ENCODE results near the gene NCAM2. TPM values are rescaled to one million over a fixed set of nuclear protein-coding genes. Genes with fewer than 3 reads are reported as not detected.

Gene NCAM2
- total RNA-seq, 1 experiment from 2014 or later: 0.48 TPM

- no peak for DNase-seq
- no peaks in the 10 kb centered on the region for H3K27me3 ChIP-seq (ENCODE audit: control insufficient read depth, insufficient read depth, low read length)
- no peak overlapping the region for H3K4me3 ChIP-seq (ENCODE audit: insufficient read depth, low read depth, low read length)
- H3K36me3 ChIP-seq (replicated peaks; ENCODE audit: control insufficient read depth, insufficient read depth, low read length): no peaks in the 10 kb centered on the region
These were observed 53.2 kb downstream of the NCAM2 start for GRCh38 chr21:21051109-21052055.

- DNase-seq: no peak
- H3K27me3 ChIP-seq (ENCODE audit: control insufficient read depth, insufficient read depth, low read length): no peaks in the 10 kb centered on the region
- no peaks in the 10 kb centered on the region for H3K36me3 ChIP-seq (replicated peaks; ENCODE audit: control insufficient read depth, insufficient read depth, low read length)
These were observed 54.5 kb downstream of the NCAM2 start for GRCh38 chr21:21052672-21053071.

GRCh38 chr21:21057349-21058062 lies 59.3 kb downstream of the NCAM2 start:
- H3K4me3 ChIP-seq (ENCODE audit: insufficient read depth, low read depth, low read length): no peak overlapping the region
- H3K27me3 ChIP-seq (ENCODE audit: control insufficient read depth, insufficient read depth, low read length): no peaks in the 10 kb centered on the region
- DNase-seq: no peak
- H3K36me3 ChIP-seq (replicated peaks; ENCODE audit: control insufficient read depth, insufficient read depth, low read length): no peaks in the 10 kb centered on the region

More at GRCh38 chr21:21052672-21053071, 54.5 kb downstream of the NCAM2 start:
- no peak overlapping the region for H3K4me3 ChIP-seq (ENCODE audit: insufficient read depth, low read depth, low read length)

GRCh38 chr21:21063828-21064227 lies 65.6 kb downstream of the NCAM2 start:
- DNase-seq: no peak
- Histone ChIP-seq H3K27me3 (ENCODE audit: control insufficient read depth, insufficient read depth, low read length) (no peaks in the 10 kb centered on the region), H3K36me3 (replicated peaks; ENCODE audit: control insufficient read depth, insufficient read depth, low read length) (no peaks in the 10 kb centered on the region), H3K4me3 (ENCODE audit: insufficient read depth, low read depth, low read length) (no peak overlapping the region)

GRCh38 chr21:21064353-21064752 lies 66.1 kb downstream of the NCAM2 start:
- Histone ChIP-seq H3K36me3 (replicated peaks; ENCODE audit: control insufficient read depth, insufficient read depth, low read length) (no peaks in the 10 kb centered on the region), H3K4me3 (ENCODE audit: insufficient read depth, low read depth, low read length) (no peak overlapping the region), H3K27me3 (ENCODE audit: control insufficient read depth, insufficient read depth, low read length) (no peaks in the 10 kb centered on the region)
- no peak for DNase-seq

- H3K27me3 ChIP-seq (ENCODE audit: control insufficient read depth, insufficient read depth, low read length): no peaks in the 10 kb centered on the region
- no peaks in the 10 kb centered on the region for H3K36me3 ChIP-seq (replicated peaks; ENCODE audit: control insufficient read depth, insufficient read depth, low read length)
- no peak overlapping the region for H3K4me3 ChIP-seq (ENCODE audit: insufficient read depth, low read depth, low read length)
- DNase-seq: no peak
These were observed 69.2 kb downstream of the NCAM2 start for GRCh38 chr21:21067375-21067774.

- Histone ChIP-seq H3K36me3 (replicated peaks; ENCODE audit: control insufficient read depth, insufficient read depth, low read length) (no peaks in the 10 kb centered on the region), H3K4me3 (ENCODE audit: insufficient read depth, low read depth, low read length) (no peak overlapping the region), H3K27me3 (ENCODE audit: control insufficient read depth, insufficient read depth, low read length) (no peaks in the 10 kb centered on the region)
- no peak for DNase-seq
These were observed 76.1 kb downstream of the NCAM2 start for GRCh38 chr21:21074305-21074704.

GRCh38 chr21:21076051-21076450 lies 77.8 kb downstream of the NCAM2 start:
- H3K27me3 ChIP-seq (ENCODE audit: control insufficient read depth, insufficient read depth, low read length): no peaks in the 10 kb centered on the region
- H3K4me3 ChIP-seq (ENCODE audit: insufficient read depth, low read depth, low read length): no peak overlapping the region
- no peak for DNase-seq
- H3K36me3 ChIP-seq (replicated peaks; ENCODE audit: control insufficient read depth, insufficient read depth, low read length): no peaks in the 10 kb centered on the region

- DNase-seq: no peak
- H3K27me3 ChIP-seq (ENCODE audit: control insufficient read depth, insufficient read depth, low read length): no peaks in the 10 kb centered on the region
- H3K4me3 ChIP-seq (ENCODE audit: insufficient read depth, low read depth, low read length): no peak overlapping the region
- no peaks in the 10 kb centered on the region for H3K36me3 ChIP-seq (replicated peaks; ENCODE audit: control insufficient read depth, insufficient read depth, low read length)
These were observed 78.3 kb downstream of the NCAM2 start for GRCh38 chr21:21076491-21076890.

- no peak for DNase-seq
These were observed 81.4 kb downstream of the NCAM2 start for GRCh38 chr21:21079646-21080045.

GRCh38 chr21:21084179-21084578 lies 86.0 kb downstream of the NCAM2 start:
- no peak overlapping the region for H3K4me3 ChIP-seq (ENCODE audit: insufficient read depth, low read depth, low read length)
- no peak for DNase-seq
- no peaks in the 10 kb centered on the region for H3K27me3 ChIP-seq (ENCODE audit: control insufficient read depth, insufficient read depth, low read length)
- H3K36me3 ChIP-seq (replicated peaks; ENCODE audit: control insufficient read depth, insufficient read depth, low read length): no peaks in the 10 kb centered on the region

More at GRCh38 chr21:21079646-21080045, 81.4 kb downstream of the NCAM2 start:
- Histone ChIP-seq H3K27me3 (ENCODE audit: control insufficient read depth, insufficient read depth, low read length) (no peaks in the 10 kb centered on the region), H3K4me3 (ENCODE audit: insufficient read depth, low read depth, low read length) (no peak overlapping the region), H3K36me3 (replicated peaks; ENCODE audit: control insufficient read depth, insufficient read depth, low read length) (no peaks in the 10 kb centered on the region)

- no peaks in the 10 kb centered on the region for H3K36me3 ChIP-seq (replicated peaks; ENCODE audit: control insufficient read depth, insufficient read depth, low read length)
- H3K4me3 ChIP-seq (ENCODE audit: insufficient read depth, low read depth, low read length): no peak overlapping the region
- no peak for DNase-seq
- no peaks in the 10 kb centered on the region for H3K27me3 ChIP-seq (ENCODE audit: control insufficient read depth, insufficient read depth, low read length)
These were observed 87.0 kb downstream of the NCAM2 start for GRCh38 chr21:21085206-21085605.

- no peak overlapping the region for H3K4me3 ChIP-seq (ENCODE audit: insufficient read depth, low read depth, low read length)
- no peaks in the 10 kb centered on the region for H3K36me3 ChIP-seq (replicated peaks; ENCODE audit: control insufficient read depth, insufficient read depth, low read length)
- no peak for DNase-seq
- no peaks in the 10 kb centered on the region for H3K27me3 ChIP-seq (ENCODE audit: control insufficient read depth, insufficient read depth, low read length)
These were observed 98.7 kb downstream of the NCAM2 start for GRCh38 chr21:21096956-21097355.

GRCh38 chr21:21097466-21097865 lies 99.3 kb downstream of the NCAM2 start:
- no peak overlapping the region for H3K4me3 ChIP-seq (ENCODE audit: insufficient read depth, low read depth, low read length)
- DNase-seq: no peak

GRCh38 chr21:21101911-21102310 lies 103.7 kb downstream of the NCAM2 start:
- DNase-seq: no peak
- H3K27me3 ChIP-seq (ENCODE audit: control insufficient read depth, insufficient read depth, low read length): no peaks in the 10 kb centered on the region
- H3K36me3 ChIP-seq (replicated peaks; ENCODE audit: control insufficient read depth, insufficient read depth, low read length): no peaks in the 10 kb centered on the region
- H3K4me3 ChIP-seq (ENCODE audit: insufficient read depth, low read depth, low read length): no peak overlapping the region

More at GRCh38 chr21:21097466-21097865, 99.3 kb downstream of the NCAM2 start:
- no peaks in the 10 kb centered on the region for H3K36me3 ChIP-seq (replicated peaks; ENCODE audit: control insufficient read depth, insufficient read depth, low read length)
- H3K27me3 ChIP-seq (ENCODE audit: control insufficient read depth, insufficient read depth, low read length): no peaks in the 10 kb centered on the region
